Raji (cell line): Measurements from ENCODE around the gene CHTF18.
A peak's percentile ranks its signal among the peaks of the same experiment; 100 is the strongest.

Experiments
- POLR2A ChIP-seq: IDR thresholded peaks from 2 replicates; pipeline ENCODE4 v1.6.1; 2011; ENCODE audit warnings: low read depth, low read length, control low read depth; ENCODE audit not compliant: insufficient read depth

CHTF18 gene

GRCh38 chr16:804193-805048, 16.0 kb downstream of the CHTF18 start:
- TF ChIP-seq POLR2A = no peak

- TF ChIP-seq POLR2A = peak; percentile 5; the same call in 1 of the 2 replicates
These were observed 17.1 kb downstream of the CHTF18 start for GRCh38 chr16:805474-805873.

GRCh38 chr16:807347-808084, 19.1 kb downstream of the CHTF18 start:
- TF ChIP-seq POLR2A = peak; percentile 80

- no peak for TF ChIP-seq POLR2A
These were observed 19.6 kb downstream of the CHTF18 start for GRCh38 chr16:808085-808386.

GRCh38 chr16:813204-813915, 24.9 kb downstream of the CHTF18 start:
- TF ChIP-seq POLR2A = no peak

- no peak for TF ChIP-seq POLR2A
These were observed 25.5 kb downstream of the CHTF18 start for GRCh38 chr16:813916-814412.

GRCh38 chr16:814974-815373, 26.6 kb downstream of the CHTF18 start:
- no peak for TF ChIP-seq POLR2A

GRCh38 chr16:815861-816260, 27.4 kb downstream of the CHTF18 start:
- no peak for TF ChIP-seq POLR2A

GRCh38 chr16:817001-817906, 28.8 kb downstream of the CHTF18 start:
- no peak for TF ChIP-seq POLR2A

GRCh38 chr16:818132-818531, 29.7 kb downstream of the CHTF18 start:
- TF ChIP-seq POLR2A = no peak

GRCh38 chr16:818592-818991, 30.2 kb downstream of the CHTF18 start:
- TF ChIP-seq POLR2A = no peak

- no peak for TF ChIP-seq POLR2A
These were observed 31.1 kb downstream of the CHTF18 start for GRCh38 chr16:819336-820043.

- TF ChIP-seq POLR2A = no peak
These were observed 32.3 kb downstream of the CHTF18 start for GRCh38 chr16:820748-821147.

- TF ChIP-seq POLR2A = no peak
These were observed 33.3 kb downstream of the CHTF18 start for GRCh38 chr16:821751-822150.
